Mesenchymal stem cell (in vitro differentiated cells and primary cell): Measurements from ENCODE around the gene PLCL1.
A peak's percentile ranks its signal among the peaks of the same experiment; 100 is the strongest.

Experiments used
- DNase-seq: peaks from one replicate; pipeline ENCODE4 v3.0.0-alpha.2; 2013
- H2AFZ ChIP-seq: one replicate; pipeline ENCODE4 v1.6.1; 2013; ENCODE audit warnings: low read depth, mild to moderate bottlenecking, control low read depth, inconsistent platforms, low read length, moderate library complexity
- H2AK5ac ChIP-seq: 2 replicates; pipeline ENCODE4 v1.6.1; 2013; ENCODE audit warnings: low read length, moderate library complexity, mild to moderate bottlenecking, inconsistent platforms; ENCODE audit not compliant: severe bottlenecking
- H2BK120ac ChIP-seq: one replicate; pipeline ENCODE4 v1.6.1; 2013; ENCODE audit warnings: low read depth, mild to moderate bottlenecking, inconsistent platforms, low read length, moderate library complexity
- H2BK12ac ChIP-seq, 2 experiments: one replicate each; pipeline ENCODE4 v1.6.1; 2013; ENCODE audit warnings: inconsistent platforms in 2 of 2, low read length in 2 of 2, mild to moderate bottlenecking in 2 of 2, moderate library complexity in 2 of 2, control low read depth in 1 of 2
- H2BK15ac ChIP-seq: one replicate; pipeline ENCODE4 v1.6.1; 2013; ENCODE audit warnings: mild to moderate bottlenecking, low read depth, inconsistent platforms; ENCODE audit not compliant: poor library complexity, severe bottlenecking
- H2BK5ac ChIP-seq: 2 replicates; pipeline ENCODE4 v1.6.1; 2013; ENCODE audit warnings: low read depth, mild to moderate bottlenecking, low read length, control low read depth, inconsistent platforms; ENCODE audit not compliant: poor library complexity, severe bottlenecking
- H3K14ac ChIP-seq, 2 experiments: one replicate each; pipeline ENCODE4 v1.6.1; 2013; ENCODE audit warnings: inconsistent platforms in 2 of 2, low read length in 2 of 2, control low read depth in 1 of 2, mild to moderate bottlenecking in 1 of 2, moderate library complexity in 1 of 2
- H3K18ac ChIP-seq, 2 experiments: one replicate each; pipeline ENCODE4 v1.6.1; 2013; ENCODE audit warnings: inconsistent platforms in 2 of 2, low read length in 2 of 2, control low read depth in 1 of 2, low read depth in 1 of 2, mild to moderate bottlenecking in 1 of 2
- H3K23ac ChIP-seq, 2 experiments: one replicate each; pipeline ENCODE4 v1.6.1; 2013; ENCODE audit warnings: inconsistent platforms in 2 of 2, low read length in 2 of 2, mild to moderate bottlenecking in 2 of 2, moderate library complexity in 2 of 2, control low read depth in 1 of 2
- H3K27ac ChIP-seq: 2 replicates; pipeline ENCODE4 v1.5.1; 2013; ENCODE audit warnings: mild to moderate bottlenecking, moderate library complexity, low read length, control low read depth, inconsistent platforms; ENCODE audit not compliant: poor library complexity, severe bottlenecking
- H3K27me3 ChIP-seq, 2 experiments: 2 replicates each; pipeline versions ENCODE4 v1.6.1 to v1.7.0; 2013; ENCODE audit warnings: low read length in 2 of 2, mild to moderate bottlenecking in 2 of 2, moderate library complexity in 2 of 2, control low read depth in 1 of 2, inconsistent platforms in 1 of 2; ENCODE audit not compliant: control insufficient read depth in 1 of 2, insufficient read depth in 1 of 2
- H3K36me3 ChIP-seq, 2 experiments: 2 replicates each; pipeline versions ENCODE4 v1.6.1 to v1.7.0; 2013; ENCODE audit warnings: low read length in 2 of 2, control low read depth in 1 of 2, inconsistent platforms in 1 of 2, low read depth in 1 of 2, mild to moderate bottlenecking in 1 of 2; ENCODE audit not compliant: insufficient read depth in 2 of 2, control insufficient read depth in 1 of 2
- H3K4ac ChIP-seq, 2 experiments: one replicate each; pipeline ENCODE4 v1.6.1; 2013; ENCODE audit warnings: inconsistent platforms in 2 of 2, low read length in 2 of 2, mild to moderate bottlenecking in 2 of 2, moderate library complexity in 2 of 2, control low read depth in 1 of 2, low read depth in 1 of 2
- H3K4me1 ChIP-seq: 2 replicates; pipeline ENCODE4 v1.6.1; 2013; ENCODE audit warnings: low read depth, low read length, control low read depth; ENCODE audit not compliant: control insufficient read depth, insufficient read depth
- H3K4me2 ChIP-seq: 2 replicates; pipeline ENCODE4 v1.6.1; 2013; ENCODE audit warnings: low read length, mild to moderate bottlenecking, inconsistent platforms; ENCODE audit not compliant: poor library complexity, severe bottlenecking
- H3K4me3 ChIP-seq, 2 experiments: 2 replicates each; pipeline versions ENCODE4 v1.5.1 to v1.7.0; 2013; ENCODE audit warnings: low read length in 2 of 2, mild to moderate bottlenecking in 2 of 2, control low read depth in 1 of 2, low read depth in 1 of 2; ENCODE audit not compliant: insufficient read depth in 1 of 2
- H3K79me1 ChIP-seq: replicated peaks from 2 replicates; pipeline ENCODE4 v1.6.1; 2013; ENCODE audit warnings: mild to moderate bottlenecking, control low read depth, low read length, inconsistent platforms; ENCODE audit not compliant: poor library complexity, severe bottlenecking
- H3K9ac ChIP-seq: 2 replicates; pipeline ENCODE4 v1.7.0; 2013; ENCODE audit warnings: mild to moderate bottlenecking, low read length, moderate library complexity
- H3K9me3 ChIP-seq: 2 replicates; pipeline ENCODE4 v1.7.0; 2013; ENCODE audit warnings: mild to moderate bottlenecking, low read length; ENCODE audit not compliant: control insufficient read depth
- H4K8ac ChIP-seq: one replicate; pipeline ENCODE4 v1.6.1; 2013; ENCODE audit warnings: inconsistent platforms, mild to moderate bottlenecking, low read length, moderate library complexity
- H4K91ac ChIP-seq: one replicate; pipeline ENCODE4 v1.6.1; 2013; ENCODE audit warnings: mild to moderate bottlenecking, low read length, inconsistent platforms
- WGBS: methylation state at CpG from one replicate; pipeline ENCODE4 v1.1.7; 2013; ENCODE audit warnings: mixed read lengths; 5-methylcytosine and 5-hydroxymethylcytosine counted together

Gene PLCL1

GRCh38 chr2:197884252-197884651, 79.9 kb downstream of the PLCL1 start:
- Histone ChIP-seq H3K9me3 (no peaks in the 10 kb centered on the region), H4K8ac (no peak overlapping the region), H2BK120ac (no peak overlapping the region), H3K27me3 (no peaks in the 10 kb centered on the region), H2AK5ac (no peak overlapping the region), H3K27ac (no peak overlapping the region), H2BK12ac (no peak overlapping the region), H2BK15ac (no peak overlapping the region), H2BK5ac (no peak overlapping the region), H3K4me3 (no peak overlapping the region), H3K4ac (no peak overlapping the region), H3K18ac (no peak overlapping the region), H2AFZ (no peak overlapping the region), H3K4me1 (no peaks in the 10 kb centered on the region), H3K14ac (no peak overlapping the region), H3K9ac (no peak overlapping the region), H3K79me1 (no peaks in the 10 kb centered on the region), H3K36me3 (no peaks in the 10 kb centered on the region), H3K23ac (no peak overlapping the region), H3K4me2 (no peak overlapping the region), H4K91ac (no peak overlapping the region)
- 78% methylated on average over 2 of the region's 3 CpGs for WGBS
- DNase-seq: no peak

- Histone ChIP-seq H3K36me3 (no peaks in the 10 kb centered on the region), H4K91ac (no peak overlapping the region), H3K4me2 (no peak overlapping the region), H4K8ac (no peak overlapping the region), H2BK120ac (no peak overlapping the region), H2AFZ (no peak overlapping the region), H2AK5ac (no peak overlapping the region), H3K4me3 (no peak overlapping the region), H3K79me1 (no peaks in the 10 kb centered on the region), H3K14ac (no peak overlapping the region), H3K27ac (no peak overlapping the region), H3K23ac (no peak overlapping the region), H2BK12ac (no peak overlapping the region), H3K4ac (no peak overlapping the region), H3K9me3 (no peaks in the 10 kb centered on the region), H3K4me1 (no peaks in the 10 kb centered on the region), H2BK5ac (no peak overlapping the region), H3K9ac (no peak overlapping the region), H3K27me3 (no peaks in the 10 kb centered on the region), H2BK15ac (no peak overlapping the region), H3K18ac (no peak overlapping the region)
- no peak for DNase-seq
- WGBS: 97% methylated on average over 2 of the region's 3 CpGs
These were observed 80.7 kb downstream of the PLCL1 start for GRCh38 chr2:197885126-197885525.

- Histone ChIP-seq H3K23ac (no peak overlapping the region), H3K27me3 (no peaks in the 10 kb centered on the region), H4K91ac (no peak overlapping the region), H3K79me1 (no peaks in the 10 kb centered on the region), H2BK15ac (no peak overlapping the region), H2AFZ (no peak overlapping the region), H3K4me1 (no peaks in the 10 kb centered on the region), H3K4me3 (no peak overlapping the region), H2AK5ac (no peak overlapping the region), H2BK5ac (no peak overlapping the region), H4K8ac (no peak overlapping the region), H3K36me3 (no peaks in the 10 kb centered on the region), H3K9ac (no peak overlapping the region), H2BK12ac (no peak overlapping the region), H3K9me3 (no peaks in the 10 kb centered on the region), H3K27ac (no peak overlapping the region), H2BK120ac (no peak overlapping the region), H3K18ac (no peak overlapping the region), H3K4me2 (no peak overlapping the region), H3K14ac (no peak overlapping the region), H3K4ac (no peak overlapping the region)
- no peak for DNase-seq
- WGBS: 87% methylated on average over 4 of the region's 4 CpGs
These were observed 81.2 kb downstream of the PLCL1 start for GRCh38 chr2:197885587-197885986.

- H3K9ac ChIP-seq: peak overlapping the region; percentile 21
- 56% methylated on average over 1 of the region's 1 CpG for WGBS
- no peak for DNase-seq
- no peak overlapping the region for H4K8ac ChIP-seq
- H3K4ac ChIP-seq: no peak overlapping the region
- no peak overlapping the region for H2BK5ac ChIP-seq
- H3K36me3 ChIP-seq: no peaks in the 10 kb centered on the region
- H3K4me1 ChIP-seq: no peaks in the 10 kb centered on the region
- no peak overlapping the region for H3K4me3 ChIP-seq
- no peak overlapping the region for H3K14ac ChIP-seq
- H2BK12ac ChIP-seq: no peak overlapping the region
- H2AK5ac ChIP-seq: no peak overlapping the region
- no peaks in the 10 kb centered on the region for H3K79me1 ChIP-seq
- H3K27ac ChIP-seq: no peak overlapping the region
- H3K18ac ChIP-seq: no peak overlapping the region
- H2AFZ ChIP-seq: no peak overlapping the region
- H3K23ac ChIP-seq: no peak overlapping the region
- no peak overlapping the region for H2BK120ac ChIP-seq
- no peak overlapping the region for H3K4me2 ChIP-seq
- no peak overlapping the region for H2BK15ac ChIP-seq
- no peaks in the 10 kb centered on the region for H3K27me3 ChIP-seq
- H4K91ac ChIP-seq: no peak overlapping the region
- H3K9me3 ChIP-seq: no peaks in the 10 kb centered on the region
These were observed 83.9 kb downstream of the PLCL1 start for GRCh38 chr2:197888321-197888720.
